CD14-positive monocyte (primary cell): ENCODE data around the gene CCL15. TPM values are rescaled to one million over a fixed set of nuclear protein-coding genes. Genes with fewer than 3 reads are reported as not detected.
A peak's percentile ranks its signal among the peaks of the same experiment; 100 is the strongest.

ENCODE experiments used
- DNase-seq, 3 donors: peaks; one replicate each; pipeline ENCODE4 v3.0.0-alpha.2; 2011 to 2022
- H2AFZ ChIP-seq: 2 replicates; pipeline ENCODE4 v1.6.0; 2012; ENCODE audit warnings: mild to moderate bottlenecking, low read depth, low read length, inconsistent platforms; ENCODE audit not compliant: insufficient read depth, poor library complexity, severe bottlenecking
- H3K27ac ChIP-seq, 2 donors: 1 replicate in 1 of 2; 2 replicates in 1 of 2; pipeline ENCODE4 v1.5.1; 2012 to 2013; ENCODE audit warnings: low read length in 2 of 2, control low read depth in 1 of 2, inconsistent platforms in 1 of 2, low read depth in 1 of 2, mild to moderate bottlenecking in 1 of 2
- H3K27me3 ChIP-seq, 2 donors: one replicate each; pipeline versions ENCODE4 v1.6.0 to v1.6.1; 2011 to 2013; ENCODE audit warnings: low read length in 2 of 2; ENCODE audit not compliant: control insufficient read depth in 2 of 2, insufficient read depth in 2 of 2
- H3K36me3 ChIP-seq, 2 donors: replicated peaks in 1 of 2; 1 replicate in 1 of 2; 2 replicates in 1 of 2; pipeline versions ENCODE4 v1.5.1 to v1.6.1; 2012 to 2013; ENCODE audit warnings: low read length in 2 of 2, control low read depth in 1 of 2, inconsistent platforms in 1 of 2, mild to moderate bottlenecking in 1 of 2; ENCODE audit not compliant: insufficient read depth in 2 of 2, control insufficient read depth in 1 of 2
- H3K4me1 ChIP-seq, 2 donors: 1 replicate in 1 of 2; 2 replicates in 1 of 2; pipeline versions ENCODE4 v1.5.1 to v1.6.1; 2012 to 2013; ENCODE audit warnings: low read length in 2 of 2, control low read depth in 1 of 2, inconsistent platforms in 1 of 2, mild to moderate bottlenecking in 1 of 2, moderate library complexity in 1 of 2; ENCODE audit not compliant: insufficient read depth in 2 of 2, control insufficient read depth in 1 of 2
- H3K4me2 ChIP-seq: replicated peaks from 2 replicates; pipeline ENCODE3; 2012; ENCODE audit warnings: low read length, moderate library complexity, mild to moderate bottlenecking; ENCODE audit not compliant: poor library complexity, severe bottlenecking; ENCODE audit errors: extremely low read depth
- H3K4me3 ChIP-seq, 3 experiments: fragments of 200-600 bp in 1 of 3; sonication (generic) in 1 of 3; replicated peaks in 1 of 3; 1 replicate in 2 of 3; 2 replicates in 1 of 3; pipeline ENCODE4 v1.5.1; 2011 to 2013; ENCODE audit warnings: low read length in 3 of 3, mild to moderate bottlenecking in 3 of 3, control low read depth in 2 of 3, low read depth in 2 of 3, inconsistent platforms in 1 of 3, moderate library complexity in 1 of 3
- H3K79me2 ChIP-seq: 2 replicates; pipeline ENCODE4 v1.6.0; 2012; ENCODE audit warnings: mild to moderate bottlenecking, control low read depth, inconsistent platforms, low read length, moderate library complexity; ENCODE audit not compliant: insufficient read depth
- H3K9ac ChIP-seq: 2 replicates; pipeline ENCODE4 v1.6.0; 2017; ENCODE audit warnings: low read length, mild to moderate bottlenecking; ENCODE audit not compliant: insufficient read depth, poor library complexity, severe bottlenecking
- H3K9me3 ChIP-seq, 2 donors: replicated peaks in 1 of 2; 1 replicate in 1 of 2; 2 replicates in 1 of 2; pipeline versions ENCODE4 v1.5.1 to v1.6.1; 2012 to 2013; ENCODE audit warnings: low read length in 2 of 2, control low read depth in 1 of 2; ENCODE audit not compliant: control insufficient read depth in 1 of 2, insufficient read depth in 1 of 2
- H4K20me1 ChIP-seq: 2 replicates; pipeline ENCODE4 v1.6.0; 2012; ENCODE audit warnings: mild to moderate bottlenecking, low read length, control low read depth, moderate library complexity; ENCODE audit not compliant: insufficient read depth
- H3K27ac Mint-ChIP-seq, 7 donors: one replicate each; pipeline ENCODE4 v1.8.0; 2020; ENCODE audit warnings: mild to moderate bottlenecking in 7 of 7, mixed read lengths in 7 of 7, moderate library complexity in 6 of 7, inconsistent platforms in 2 of 7
- H3K27me3 Mint-ChIP-seq, 3 donors: one replicate each; pipeline ENCODE4 v1.8.0; 2021 to 2022; ENCODE audit warnings: low read depth in 3 of 3, mild to moderate bottlenecking in 3 of 3, mixed read lengths in 3 of 3, moderate library complexity in 3 of 3, inconsistent platforms in 1 of 3
- H3K36me3 Mint-ChIP-seq, 2 donors: one replicate each; pipeline ENCODE4 v1.8.0; 2020; ENCODE audit warnings: mixed read lengths in 2 of 2, inconsistent platforms in 1 of 2, mild to moderate bottlenecking in 1 of 2
- H3K4me1 Mint-ChIP-seq: one replicate; pipeline ENCODE4 v1.8.0; 2020; ENCODE audit warnings: mild to moderate bottlenecking, mixed read lengths
- H3K4me3 Mint-ChIP-seq, 2 donors: one replicate each; pipeline ENCODE4 v1.8.0; 2020; ENCODE audit warnings: mild to moderate bottlenecking in 2 of 2, mixed read lengths in 2 of 2, moderate library complexity in 1 of 2
- H3K9me3 Mint-ChIP-seq, 7 donors: one replicate each; pipeline ENCODE4 v1.8.0; 2020 to 2022; ENCODE audit warnings: mixed read lengths in 7 of 7, mild to moderate bottlenecking in 6 of 7, moderate library complexity in 6 of 7, inconsistent platforms in 2 of 7
- WGBS: methylation state at CpG from one replicate; pipeline ENCODE4 v1.1.5; 2013; ENCODE audit warnings: missing lambda C conversion rate; ENCODE audit not compliant: insufficient coverage; 5-methylcytosine and 5-hydroxymethylcytosine counted together
- intact Hi-C, 2 donors: fragments of 100-400 bp; cut with micrococcal nuclease; formaldehyde crosslinking; loops; one replicate each; pipeline versions ENCODE4 v1.15.0 to v1.15.1; 2023
- polyA plus RNA-seq, 3 donors: library from polyadenylated mRNA; depleted of rRNA in 1 of 3; unstranded in 2 of 3; stranded (reverse) in 1 of 3; fragments of 300-500 nt in 2 of 3; fragments of >200 nt in 1 of 3; fragmentation: Illumina TruSeq in 2 of 3; gene quantifications; 1 replicate in 2 of 3; 2 replicates in 1 of 3; pipeline ENCODE4 v1.2.3, GENCODE V29; 2012 to 2021
- TF ChIP-seq, protein P1 (sequence below): fragments of 200-600 bp; IDR thresholded peaks from one replicate; pipeline ENCODE4 v1.8.0; 2022; ENCODE audit warnings: antibody characterized with exemption, mild to moderate bottlenecking

CCL15 gene
- polyA plus RNA-seq, 3 donors, result not detected

DNA sequence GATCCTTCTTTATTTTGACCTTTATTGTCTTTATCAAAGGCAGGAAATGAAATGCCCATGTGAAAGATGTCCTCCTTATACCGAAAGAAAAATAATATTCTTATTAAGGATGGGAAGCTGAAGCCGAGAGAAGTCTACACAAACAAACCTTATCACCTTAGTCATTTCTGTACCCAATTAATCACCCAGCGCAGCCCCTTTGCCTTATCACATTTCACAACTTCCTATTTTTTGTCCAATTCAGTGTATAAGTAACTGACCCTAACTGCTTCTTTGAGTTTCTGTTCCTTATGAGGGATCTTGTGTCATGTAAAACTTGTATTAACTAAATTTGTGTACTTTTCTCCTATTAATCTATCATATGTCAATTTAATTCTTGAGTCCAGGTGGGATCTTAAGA, 32.8 kb upstream of the CCL15 start:
- peaks cover 36 to 51% of the 10 kb centered on the region in 2 donors for H3K4me1 ChIP-seq
- no peaks in the 10 kb centered on the region for H3K9me3 ChIP-seq
- Mint-ChIP-seq H3K4me1 (peaks cover 48% of the 10 kb centered on the region), H3K4me3 (peak overlapping the region in 1 of 2 donors; percentile 49), H3K27ac (peak overlapping the region in 6 of 7 donors; percentile 7 to 47 (median 17)), H3K27me3 (peaks cover 0 to 2% (median 2%) of the 10 kb centered on the region in 3 donors), H3K9me3 (peaks cover 0 to 3% (median 0%) of the 10 kb centered on the region in 7 donors), H3K36me3 (no peaks in the 10 kb centered on the region)
- no peak overlapping the region for H3K9ac ChIP-seq
- no peaks in the 10 kb centered on the region for H4K20me1 ChIP-seq
- intact Hi-C loops, result loop anchor here in 1 of 2 donors (5.0 kb wide), 1 partner anchor 98 kb away; no protein-coding TSS in a partner anchor
- no peaks in the 10 kb centered on the region for H3K27me3 ChIP-seq
- no peak overlapping the region for H2AFZ ChIP-seq
- DNase-seq, result peak; percentile 69 to 83 (median 74)
- TF ChIP-seq, protein P1, sequence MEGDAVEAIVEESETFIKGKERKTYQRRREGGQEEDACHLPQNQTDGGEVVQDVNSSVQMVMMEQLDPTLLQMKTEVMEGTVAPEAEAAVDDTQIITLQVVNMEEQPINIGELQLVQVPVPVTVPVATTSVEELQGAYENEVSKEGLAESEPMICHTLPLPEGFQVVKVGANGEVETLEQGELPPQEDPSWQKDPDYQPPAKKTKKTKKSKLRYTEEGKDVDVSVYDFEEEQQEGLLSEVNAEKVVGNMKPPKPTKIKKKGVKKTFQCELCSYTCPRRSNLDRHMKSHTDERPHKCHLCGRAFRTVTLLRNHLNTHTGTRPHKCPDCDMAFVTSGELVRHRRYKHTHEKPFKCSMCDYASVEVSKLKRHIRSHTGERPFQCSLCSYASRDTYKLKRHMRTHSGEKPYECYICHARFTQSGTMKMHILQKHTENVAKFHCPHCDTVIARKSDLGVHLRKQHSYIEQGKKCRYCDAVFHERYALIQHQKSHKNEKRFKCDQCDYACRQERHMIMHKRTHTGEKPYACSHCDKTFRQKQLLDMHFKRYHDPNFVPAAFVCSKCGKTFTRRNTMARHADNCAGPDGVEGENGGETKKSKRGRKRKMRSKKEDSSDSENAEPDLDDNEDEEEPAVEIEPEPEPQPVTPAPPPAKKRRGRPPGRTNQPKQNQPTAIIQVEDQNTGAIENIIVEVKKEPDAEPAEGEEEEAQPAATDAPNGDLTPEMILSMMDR, result no peak
- H3K36me3 ChIP-seq, result no peaks in the 10 kb centered on the region
- H3K27ac ChIP-seq, result peak overlapping the region in 1 of 2 donors; percentile 1
- no peaks in the 10 kb centered on the region for H3K79me2 ChIP-seq
- no CpG with 5 or more reads among the region's 3 CpGs for WGBS
- H3K4me3 ChIP-seq, result no peak overlapping the region
- H3K4me2 ChIP-seq, result peak overlapping the region; percentile 38

DNA sequence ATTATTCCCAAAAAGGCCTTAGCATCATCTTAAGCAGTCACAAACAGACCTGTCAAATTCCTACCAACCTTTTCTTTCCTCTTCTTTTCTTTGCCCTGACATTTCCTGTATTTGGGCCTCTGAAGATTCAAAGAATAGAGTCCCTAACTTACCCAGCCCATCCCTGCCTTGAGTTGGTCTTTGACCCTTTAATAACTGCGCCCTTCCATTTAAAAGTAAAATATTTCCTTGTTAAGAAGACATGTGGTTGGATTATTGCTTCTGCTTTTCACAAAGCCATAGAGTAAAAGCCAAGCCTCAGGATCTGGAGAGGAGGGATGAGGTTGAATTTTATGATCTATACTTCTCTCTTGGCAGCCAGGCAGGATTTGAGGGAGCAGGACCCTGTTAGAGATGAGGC, 29.6 kb upstream of the CCL15 start:
- no peak overlapping the region for H3K4me2 ChIP-seq
- no peaks in the 10 kb centered on the region for H3K36me3 ChIP-seq
- H3K9me3 Mint-ChIP-seq, result peaks cover 0 to 3% (median 0%) of the 10 kb centered on the region in 7 donors
- H3K9me3 ChIP-seq, result no peaks in the 10 kb centered on the region
- TF ChIP-seq, protein P1, result no peak
- H3K27me3 ChIP-seq, result no peaks in the 10 kb centered on the region
- H3K79me2 ChIP-seq, result no peaks in the 10 kb centered on the region
- H3K27me3 Mint-ChIP-seq, result peaks cover 2 to 4% (median 4%) of the 10 kb centered on the region in 3 donors
- H3K36me3 Mint-ChIP-seq, result no peaks in the 10 kb centered on the region
- H3K27ac ChIP-seq, result no peak overlapping the region
- intact Hi-C loops, result loop anchor here in 1 of 2 donors (5.0 kb wide), 1 partner anchor 101 kb away; no protein-coding TSS in a partner anchor
- no CpG with 5 or more reads among the region's 1 CpG for WGBS
- H3K9ac ChIP-seq, result no peak overlapping the region
- DNase-seq, result no peak
- peaks cover 26 to 38% of the 10 kb centered on the region in 2 donors for H3K4me1 ChIP-seq
- H4K20me1 ChIP-seq, result no peaks in the 10 kb centered on the region
- no peak overlapping the region for H2AFZ ChIP-seq
- H3K4me3 ChIP-seq, result no peak overlapping the region
- peaks cover 37% of the 10 kb centered on the region for H3K4me1 Mint-ChIP-seq
- no peak overlapping the region for H3K27ac Mint-ChIP-seq
- H3K4me3 Mint-ChIP-seq, result no peak overlapping the region
